Pancreas (tissue), 10 donors: Measurements from ENCODE around the gene KIF20B. TPM values are rescaled to one million over a fixed set of nuclear protein-coding genes. Genes with fewer than 3 reads are reported as not detected.

Experiments used
- ATAC-seq, 4 donors: fragments of 200-7000 bp; cut with Tn5 transposase; one replicate each; pipeline versions ENCODE4 v1.8.0 to v1.9.1; 2020; ENCODE audit warnings: mild to moderate bottlenecking in 4 of 4, moderate library complexity in 4 of 4
- DNase-seq, 6 donors: peaks; one replicate each; pipeline ENCODE4 v3.0.0-alpha.2; 2020
- FAIRE-seq: peaks from 2 replicates; lab custom pipeline; 2012; peaks lifted over from hg19 to GRCh38; lab: Jason Lieb, UNC
- H3K27ac ChIP-seq, 4 donors: fragments of 200-600 bp; sonication (generic); 1 replicate in 3 of 4; 2 replicates in 1 of 4; pipeline versions ENCODE4 v1.5.0 to v1.8.0; 2020
- H3K27me3 ChIP-seq, 4 donors: fragments of 200-600 bp; one replicate each; pipeline ENCODE4 v1.8.0; 2021
- H3K36me3 ChIP-seq, 3 donors: fragments of 200-600 bp; sonication (generic) in 1 of 3; one replicate each; pipeline versions ENCODE4 v1.5.0 to v1.8.0; 2020 to 2021
- H3K4me1 ChIP-seq, 3 donors: fragments of 200-600 bp; one replicate each; pipeline ENCODE4 v1.8.0; 2021
- H3K4me3 ChIP-seq, 4 donors: fragments of 200-600 bp; sonication (generic) in 2 of 4; one replicate each; pipeline versions ENCODE4 v1.5.0 to v1.8.0; 2020 to 2021
- H3K9me3 ChIP-seq, 4 donors: fragments of 200-600 bp; one replicate each; pipeline ENCODE4 v1.8.0; 2021
- CTCF ChIP-seq, 4 donors: fragments of 200-600 bp; sonication (generic) in 3 of 4; IDR thresholded peaks; one replicate each; pipeline versions ENCODE4 v1.5.0 to v1.8.0; 2021; ENCODE audit warnings: antibody characterized with exemption in 4 of 4
- WGBS, 2 donors: extraction: QIAGEN DNeasy Blood & Tissue Kit; methylation state at CpG; one replicate each; pipeline ENCODE4 v1.1.7; 2013; 5-methylcytosine and 5-hydroxymethylcytosine counted together
- intact Hi-C, 3 donors: fragments of 100-400 bp; cut with DNase I; formaldehyde crosslinking; loops; one replicate each; pipeline versions ENCODE4 v1.11.1 to v1.14.2; 2022
- polyA plus RNA-seq, 2 donors: library from polyadenylated mRNA; stranded (reverse); fragments of 200-250 nt; gene quantifications; one replicate each; pipeline ENCODE4 v1.2.3, GENCODE V29; 2013
- total RNA-seq, 6 donors: library from RNA; stranded (reverse); fragmentation: NEBNext Ultra II Directional in 4 of 6; extraction: Animal tissue kit (Norgen Biotek cat#: 25700) in 4 of 6; gene quantifications; one replicate each; pipeline versions ENCODE4 v1.2.1 to v1.2.4, GENCODE V29; 2021 to 2023
- donor health status: healthy with polysubstance abuse.
- donor health status: DM: no; HTN: no; CAD: no; lungs with moderate emphysema.
- donor health status: DM: no; HTN: no; CAD: no.
- donor health status: control.
- donor health status: control.
- donor health status: Bipolar disorder and iron deficiency.
- donor health status: DM: yes; HTN: yes; CAD: no.
- donor health status: DM: no; HTN: no; CAD: no.
- donor health status: DM: no; HTN: no; CAD: no.
- donor health status: DM: yes; HTN: yes; CAD: no.

KIF20B gene
- total and polyA plus RNA-seq, 8 donors: 0.34 to 2.5 (median 1.3) TPM

- DNase-seq (no peak), ATAC-seq (no peak), FAIRE-seq (no peak)
- no peaks in the 10 kb centered on the region for H3K27me3 ChIP-seq
- H3K36me3 ChIP-seq: no peaks in the 10 kb centered on the region
- intact Hi-C loops: no loop called here
- peaks cover 0 to 4% (median 3%) of the 10 kb centered on the region in 3 donors for H3K4me1 ChIP-seq
- H3K9me3 ChIP-seq: no peaks in the 10 kb centered on the region
- 87 to 89% methylated on average over 3 of the region's 3 CpGs for WGBS, 2 donors
- no peak overlapping the region for H3K27ac ChIP-seq
- no peak for TF ChIP-seq CTCF (IDR thresholded peaks at IDR 0.05)
- no peak overlapping the region for H3K4me3 ChIP-seq
Observed at GRCh38 chr10:89705466-89705865, 4.1 kb downstream of the KIF20B start.

GRCh38 chr10:89706011-89706410 lies 4.6 kb downstream of the KIF20B start:
- TF ChIP-seq CTCF (IDR thresholded peaks at IDR 0.05): no peak
- no peak for ATAC-seq
- H3K4me3 ChIP-seq: no peak overlapping the region
- intact Hi-C loops: no loop called here
- H3K36me3 ChIP-seq: no peaks in the 10 kb centered on the region
- no peak for FAIRE-seq
- no peaks in the 10 kb centered on the region for H3K4me1 ChIP-seq
- no peak for DNase-seq
- no peaks in the 10 kb centered on the region for H3K9me3 ChIP-seq
- no peaks in the 10 kb centered on the region for H3K27me3 ChIP-seq
- H3K27ac ChIP-seq: no peak overlapping the region

DNA sequence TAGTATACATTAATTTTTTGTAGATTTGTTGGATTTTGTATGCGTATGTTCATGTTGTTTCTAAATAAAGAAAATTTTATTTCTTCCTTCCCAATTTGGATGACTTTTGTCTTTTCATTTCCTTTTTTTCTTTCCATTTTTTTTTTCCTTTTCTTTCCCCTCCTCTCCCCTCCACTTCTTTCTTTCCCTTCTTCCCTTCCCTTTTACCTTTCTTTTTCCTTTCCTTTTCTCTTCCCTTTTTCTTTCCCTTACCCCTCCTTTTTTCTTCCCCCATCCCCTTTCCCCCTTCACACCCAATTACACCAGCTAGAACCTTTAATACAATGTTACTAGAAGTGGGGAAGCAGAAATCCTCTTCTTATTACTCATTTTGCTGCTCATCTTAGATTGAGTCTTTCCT lies 6.0 kb downstream of the KIF20B start:
- intact Hi-C loops: no loop called here
- H3K36me3 ChIP-seq: no peaks in the 10 kb centered on the region
- WGBS, 2 donors: 93 to 96% methylated on average over 1 of the region's 1 CpG
- TF ChIP-seq CTCF (IDR thresholded peaks at IDR 0.05): no peak
- ATAC-seq (no peak), DNase-seq (no peak), FAIRE-seq (no peak)
- H3K4me1 ChIP-seq: no peaks in the 10 kb centered on the region
- H3K4me3 ChIP-seq: no peak overlapping the region
- H3K27me3 ChIP-seq: no peaks in the 10 kb centered on the region
- no peaks in the 10 kb centered on the region for H3K9me3 ChIP-seq
- H3K27ac ChIP-seq: no peak overlapping the region

DNA sequence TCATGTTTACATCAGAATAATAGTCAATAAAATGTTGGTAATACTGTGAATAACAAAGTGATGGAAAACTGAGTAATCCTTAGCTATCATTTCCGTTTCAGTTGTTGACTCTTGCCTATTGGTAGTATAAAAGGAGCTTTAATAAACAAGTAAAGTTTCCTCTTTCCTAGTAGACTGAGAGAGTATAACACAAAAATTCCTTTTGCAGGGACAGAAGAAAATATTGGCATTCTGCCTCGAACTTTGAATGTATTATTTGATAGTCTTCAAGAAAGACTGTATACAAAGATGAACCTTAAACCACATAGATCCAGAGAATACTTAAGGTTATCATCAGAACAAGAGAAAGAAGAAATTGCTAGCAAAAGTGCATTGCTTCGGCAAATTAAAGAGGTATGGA lies 9.4 kb downstream of the KIF20B start:
- FAIRE-seq (peak; percentile 20), ATAC-seq (no peak)

GRCh38 chr10:89734616-89735015 lies 33.2 kb downstream of the KIF20B start:
- FAIRE-seq: no peak
- Histone ChIP-seq H3K4me3 (no peak overlapping the region), H3K27me3 (no peaks in the 10 kb centered on the region), H3K36me3 (no peaks in the 10 kb centered on the region), H3K27ac (no peak overlapping the region), H3K4me1 (no peaks in the 10 kb centered on the region), H3K9me3 (no peaks in the 10 kb centered on the region)
- WGBS, 2 donors: 87% methylated on average over 3 of the region's 3 CpGs
- TF ChIP-seq CTCF (IDR thresholded peaks at IDR 0.05): no peak
- DNase-seq: no peak
- intact Hi-C loops: no loop called here
- no peak for ATAC-seq

More for the DNA sequence above, 9.4 kb downstream of the KIF20B start:
- H3K27ac ChIP-seq: no peak overlapping the region
- H3K4me1 ChIP-seq: no peaks in the 10 kb centered on the region
- no peaks in the 10 kb centered on the region for H3K36me3 ChIP-seq
- intact Hi-C loops: no loop called here
- H3K9me3 ChIP-seq: no peaks in the 10 kb centered on the region
- no peaks in the 10 kb centered on the region for H3K27me3 ChIP-seq
- 90 to 95% methylated on average over 3 of the region's 3 CpGs for WGBS, 2 donors
- no peak for DNase-seq
- H3K4me3 ChIP-seq: no peak overlapping the region
- no peak for TF ChIP-seq CTCF (IDR thresholded peaks at IDR 0.05)
